GM12878 (cell line): ENCODE measurements around the gene MGARP.

Experiments used
- MYC ChIP-seq: IDR thresholded peaks from 2 replicates; pipeline ENCODE4 v1.6.1; 2011; ENCODE audit warnings: mild to moderate bottlenecking, low read length, moderate library complexity, inconsistent platforms; ENCODE audit not compliant: insufficient read depth, insufficient replicate concordance, insufficient read length, severe bottlenecking
- POLR2A ChIP-seq: IDR thresholded peaks from 2 replicates; pipeline ENCODE4 v1.6.1; 2011; ENCODE audit warnings: low read depth, mild to moderate bottlenecking, low read length
- SMC3 ChIP-seq: IDR thresholded peaks from 2 replicates; pipeline ENCODE4 v1.6.1; 2011; ENCODE audit warnings: low read length, improper control_type of control experiment, borderline replicate concordance
- SUZ12 ChIP-seq: fragments of 200-600 bp; sonication (generic); IDR thresholded peaks from one replicate; pipeline ENCODE4 v1.6.1; 2018; ENCODE audit warnings: antibody characterized with exemption, mild to moderate bottlenecking; ENCODE audit not compliant: unreplicated experiment
- TF ChIP-seq, protein P1 (sequence below), 3 experiments: IDR thresholded peaks in 2 of 3; conservative IDR thresholded peaks in 1 of 3; 2 replicates each; pipeline ENCODE4 v1.5.1; 2011; ENCODE audit warnings: low read depth in 3 of 3, low read length in 3 of 3, mild to moderate bottlenecking in 3 of 3, control low read depth in 2 of 3, moderate library complexity in 2 of 3, inconsistent platforms in 1 of 3, mixed read lengths in 1 of 3; ENCODE audit not compliant: control insufficient read depth in 2 of 3, insufficient read depth in 1 of 3; ENCODE audit errors: extremely low read depth in 1 of 3

- TF ChIP-seq POLR2A (no peak), SMC3 (no peak), SUZ12 (no peak), MYC (no peak)
- TF ChIP-seq, protein P1, sequence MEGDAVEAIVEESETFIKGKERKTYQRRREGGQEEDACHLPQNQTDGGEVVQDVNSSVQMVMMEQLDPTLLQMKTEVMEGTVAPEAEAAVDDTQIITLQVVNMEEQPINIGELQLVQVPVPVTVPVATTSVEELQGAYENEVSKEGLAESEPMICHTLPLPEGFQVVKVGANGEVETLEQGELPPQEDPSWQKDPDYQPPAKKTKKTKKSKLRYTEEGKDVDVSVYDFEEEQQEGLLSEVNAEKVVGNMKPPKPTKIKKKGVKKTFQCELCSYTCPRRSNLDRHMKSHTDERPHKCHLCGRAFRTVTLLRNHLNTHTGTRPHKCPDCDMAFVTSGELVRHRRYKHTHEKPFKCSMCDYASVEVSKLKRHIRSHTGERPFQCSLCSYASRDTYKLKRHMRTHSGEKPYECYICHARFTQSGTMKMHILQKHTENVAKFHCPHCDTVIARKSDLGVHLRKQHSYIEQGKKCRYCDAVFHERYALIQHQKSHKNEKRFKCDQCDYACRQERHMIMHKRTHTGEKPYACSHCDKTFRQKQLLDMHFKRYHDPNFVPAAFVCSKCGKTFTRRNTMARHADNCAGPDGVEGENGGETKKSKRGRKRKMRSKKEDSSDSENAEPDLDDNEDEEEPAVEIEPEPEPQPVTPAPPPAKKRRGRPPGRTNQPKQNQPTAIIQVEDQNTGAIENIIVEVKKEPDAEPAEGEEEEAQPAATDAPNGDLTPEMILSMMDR (IDR thresholded peaks at IDR 0.05 in 2 of 3, conservative IDR thresholded peaks at IDR 0.05 in 1 of 3; ENCODE audit: control insufficient read depth in 2 of 3, extremely low read depth in 1 of 3, insufficient read depth in 1 of 3, low read depth in 3 of 3, low read length in 3 of 3): no peak
These were observed 13.8 kb downstream of the MGARP start for GRCh38 chr4:139266208-139266582.
